HG03066 (cell line): ENCODE data around the gene HBM.
"Not testable (repeated sequence)": the region's sequence is repeated elsewhere in the genome, so short reads cannot be mapped to it uniquely, and the experiment has no call there.

ENCODE experiments used
- ATAC-seq: cut with Tn5 transposase; IDR thresholded peaks from one replicate; pipeline ENCODE4 v1.9.1; 2021; ENCODE audit warnings: low read depth; ENCODE audit not compliant: unreplicated experiment

Gene HBM

DNA sequence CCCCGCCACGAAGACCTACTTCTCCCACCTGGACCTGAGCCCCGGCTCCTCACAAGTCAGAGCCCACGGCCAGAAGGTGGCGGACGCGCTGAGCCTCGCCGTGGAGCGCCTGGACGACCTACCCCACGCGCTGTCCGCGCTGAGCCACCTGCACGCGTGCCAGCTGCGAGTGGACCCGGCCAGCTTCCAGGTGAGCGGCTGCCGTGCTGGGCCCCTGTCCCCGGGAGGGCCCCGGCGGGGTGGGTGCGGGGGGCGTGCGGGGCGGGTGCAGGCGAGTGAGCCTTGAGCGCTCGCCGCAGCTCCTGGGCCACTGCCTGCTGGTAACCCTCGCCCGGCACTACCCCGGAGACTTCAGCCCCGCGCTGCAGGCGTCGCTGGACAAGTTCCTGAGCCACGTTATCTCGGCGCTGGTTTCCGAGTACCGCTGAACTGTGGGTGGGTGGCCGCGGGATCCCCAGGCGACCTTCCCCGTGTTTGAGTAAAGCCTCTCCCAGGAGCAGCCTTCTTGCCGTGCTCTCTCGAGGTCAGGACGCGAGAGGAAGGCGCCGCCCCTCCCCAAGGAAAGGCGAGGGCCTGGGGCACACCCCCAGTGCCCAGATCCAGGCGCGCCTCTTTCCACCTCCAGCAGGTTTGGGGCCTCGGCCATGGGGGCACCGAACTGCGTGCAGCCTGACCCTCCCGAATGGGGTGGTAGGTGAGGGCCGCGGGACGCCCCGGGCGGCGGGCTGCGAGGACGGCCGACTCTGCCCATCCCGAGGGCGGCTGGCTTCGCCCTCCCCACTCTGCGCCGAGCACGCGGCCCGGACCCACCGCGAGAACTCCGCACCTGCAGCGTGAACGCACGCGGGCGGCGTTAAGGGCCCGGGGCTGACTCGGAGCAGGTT lies 15.1 kb downstream of the HBM start:
- no peak for ATAC-seq

DNA sequence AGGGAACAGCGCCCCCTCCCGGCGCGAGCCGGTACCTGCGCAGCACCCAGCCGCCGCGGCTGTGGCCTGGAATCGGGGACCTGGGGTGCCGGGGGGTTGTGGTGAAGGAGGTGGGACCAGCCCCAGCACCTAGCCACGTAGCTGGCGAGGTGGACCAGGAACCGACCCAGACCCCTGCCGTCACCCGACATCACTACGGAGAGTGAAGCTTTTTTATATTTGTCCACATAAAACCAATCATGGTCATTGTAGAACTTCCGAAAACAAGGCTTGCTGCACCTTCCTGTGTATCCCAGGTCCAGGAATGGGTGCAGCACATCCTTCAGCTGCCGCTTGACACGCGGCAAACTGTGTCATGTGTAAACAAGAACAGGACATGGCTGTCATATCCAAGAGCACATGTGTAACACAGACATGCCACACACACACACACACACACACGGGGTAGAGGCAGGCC lies 15.8 kb downstream of the HBM start:
- ATAC-seq = no peak

DNA sequence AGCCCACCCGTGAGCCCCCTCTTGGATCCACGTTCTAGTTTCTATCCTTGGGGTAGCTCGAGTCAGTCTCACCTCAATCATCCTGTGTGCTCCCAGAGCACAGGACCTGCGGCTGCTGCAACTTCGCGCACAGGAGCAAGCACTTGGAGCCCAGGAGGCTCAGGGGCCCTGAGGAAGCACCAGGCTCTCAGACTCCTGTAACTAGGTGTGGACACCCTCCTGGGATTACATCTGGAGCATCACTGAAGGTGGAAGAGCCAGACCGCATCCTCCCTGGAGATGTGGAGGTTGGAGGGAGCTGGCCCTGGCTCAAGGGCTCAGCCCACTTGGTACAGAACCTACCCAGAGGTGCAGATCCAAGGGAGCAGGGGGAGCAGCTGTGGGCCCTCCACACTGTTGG lies 17.2 kb downstream of the HBM start:
- no peak for ATAC-seq

DNA sequence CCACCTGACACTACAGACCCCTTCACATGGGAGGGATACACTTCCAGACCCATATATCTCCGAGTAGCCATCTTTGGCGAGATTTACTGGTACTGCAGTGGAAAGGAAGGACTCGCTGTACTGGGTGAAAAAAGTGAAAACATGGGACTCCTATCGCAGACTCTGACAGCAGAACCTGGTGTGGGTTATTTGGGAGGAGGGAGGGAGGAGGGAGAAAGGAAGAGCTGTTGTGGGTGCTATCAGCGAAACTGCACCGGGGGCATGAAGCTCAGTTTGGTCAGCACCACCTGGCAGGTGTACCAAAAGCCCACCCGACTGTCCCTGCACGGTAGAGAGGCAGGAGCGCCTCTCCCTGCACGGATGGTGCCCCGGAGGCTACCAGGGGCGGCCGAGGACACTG lies 19.4 kb downstream of the HBM start:
- no peak for ATAC-seq

DNA sequence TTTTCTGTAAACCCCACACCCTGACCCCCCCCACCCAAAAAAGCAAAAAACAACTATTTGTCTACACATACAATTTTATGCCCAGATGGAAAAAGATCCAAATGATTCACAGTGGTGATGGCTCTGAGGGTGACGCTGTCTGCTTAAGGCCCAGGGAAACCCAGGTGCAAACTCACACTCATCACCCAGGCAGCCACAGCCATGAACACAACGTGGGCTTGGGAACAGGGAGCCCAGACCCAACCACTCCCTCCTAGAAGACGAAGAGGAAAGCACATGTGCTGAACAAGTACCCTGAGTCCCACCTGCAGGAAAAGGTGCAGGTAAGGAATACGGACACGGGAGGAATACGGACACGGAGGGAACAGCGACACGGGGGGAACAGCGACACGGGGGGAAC lies 19.9 kb downstream of the HBM start:
- no peak for ATAC-seq

DNA sequence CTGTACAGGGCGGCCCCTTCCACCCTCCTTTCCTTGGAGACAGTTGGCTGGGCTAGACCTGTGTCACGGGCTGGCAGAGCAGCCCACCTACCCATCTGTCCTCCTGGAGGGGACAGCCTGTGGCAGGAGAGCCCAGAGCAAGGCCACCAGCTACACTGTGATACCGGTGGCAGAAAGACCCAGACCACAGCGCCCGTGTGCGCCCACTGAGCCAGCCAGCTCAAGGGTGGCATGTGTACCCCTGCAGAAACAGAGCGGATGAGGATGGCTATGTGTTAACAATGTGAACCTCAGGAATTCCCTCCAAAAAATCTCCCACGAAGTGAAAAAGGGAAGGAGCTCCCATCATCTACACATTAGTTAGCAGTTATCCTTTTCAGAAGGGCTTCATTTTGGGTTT lies 21.6 kb downstream of the HBM start:
- ATAC-seq = no peak

DNA sequence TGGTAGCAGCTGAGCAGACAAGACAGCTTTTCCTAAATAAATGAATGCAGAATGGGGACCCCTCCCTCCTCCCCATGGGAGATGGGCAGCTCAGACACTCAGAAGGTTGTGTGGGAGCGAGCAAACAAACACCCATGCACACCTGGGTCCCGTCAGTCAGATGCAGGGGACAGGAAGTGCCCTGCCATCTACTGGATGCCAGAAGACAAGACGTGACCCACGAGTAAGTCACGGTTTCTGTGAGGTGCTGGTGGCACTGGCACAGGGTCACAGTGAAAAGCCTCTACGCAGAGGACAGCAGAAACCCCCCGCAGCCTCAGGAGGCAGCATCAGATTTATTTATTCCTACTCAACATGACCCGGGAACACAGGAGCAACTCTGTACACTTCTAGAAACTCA lies 22.9 kb downstream of the HBM start:
- ATAC-seq = no peak

DNA sequence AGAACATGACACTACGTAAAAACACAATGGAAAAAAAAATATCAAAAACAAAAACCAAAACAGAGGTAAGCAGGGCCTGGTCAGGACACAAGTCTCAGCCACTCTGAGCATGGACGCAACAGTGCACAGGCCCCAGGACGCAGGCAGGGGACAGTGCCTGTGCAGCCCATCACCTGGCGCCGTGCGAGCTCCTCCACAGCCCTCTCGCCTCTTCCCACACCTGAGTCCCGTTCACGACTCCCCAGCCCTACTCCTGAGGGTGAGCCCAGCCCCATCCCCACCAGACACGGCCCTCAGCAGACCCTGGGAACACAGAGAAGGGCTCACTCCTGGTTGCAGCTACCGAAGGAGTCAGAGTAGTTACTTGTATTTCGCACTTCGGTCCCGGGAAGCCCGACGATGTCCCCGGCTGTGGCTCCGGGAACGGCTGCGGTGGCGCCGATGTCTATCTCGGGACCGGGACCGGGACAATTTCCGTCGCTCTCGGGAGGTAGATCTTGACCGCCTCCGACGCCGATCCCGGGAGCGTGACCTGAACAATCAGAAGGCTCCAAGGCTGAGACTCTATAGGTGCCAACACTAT lies 23.9 kb downstream of the HBM start:
- no peak for ATAC-seq

DNA sequence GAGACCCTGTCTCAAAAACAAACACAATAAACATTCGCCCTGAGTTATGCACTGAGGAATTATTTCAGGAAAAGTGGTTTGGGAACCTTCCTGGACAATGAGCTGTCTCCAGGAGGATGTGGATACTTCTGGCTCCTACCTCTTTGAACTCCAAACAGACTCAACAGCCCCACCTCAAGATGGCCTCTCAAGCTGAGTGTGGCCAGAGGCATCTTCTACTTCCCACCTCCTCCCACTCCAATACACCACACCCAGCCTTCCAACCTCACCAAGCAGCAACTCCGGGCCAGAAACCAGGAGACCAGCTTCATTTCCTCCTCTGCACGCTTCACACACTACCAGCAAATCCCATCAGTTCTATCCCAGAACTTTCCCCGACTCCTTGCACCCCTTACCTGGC lies 26.1 kb downstream of the HBM start:
- ATAC-seq = no peak

DNA sequence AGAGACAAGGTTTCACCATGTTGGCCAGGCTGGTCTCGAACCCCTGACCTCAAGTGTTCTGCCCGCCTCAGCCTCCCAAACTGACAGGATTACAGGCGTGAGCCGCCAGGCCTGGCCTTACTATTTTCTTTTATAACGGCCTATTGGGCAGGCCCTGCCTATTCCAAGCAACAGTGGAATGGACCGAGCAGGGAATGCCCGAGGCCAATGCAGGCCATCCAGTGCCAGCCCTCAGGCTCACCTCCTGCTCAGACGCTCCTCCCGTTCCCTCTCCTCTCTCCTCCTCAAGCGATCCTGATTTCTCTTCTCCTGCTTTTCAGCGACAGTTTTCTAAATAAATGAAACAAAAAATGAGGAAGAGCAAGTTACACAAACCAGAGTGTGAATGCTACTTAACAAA lies 26.9 kb downstream of the HBM start:
- no peak for ATAC-seq

DNA sequence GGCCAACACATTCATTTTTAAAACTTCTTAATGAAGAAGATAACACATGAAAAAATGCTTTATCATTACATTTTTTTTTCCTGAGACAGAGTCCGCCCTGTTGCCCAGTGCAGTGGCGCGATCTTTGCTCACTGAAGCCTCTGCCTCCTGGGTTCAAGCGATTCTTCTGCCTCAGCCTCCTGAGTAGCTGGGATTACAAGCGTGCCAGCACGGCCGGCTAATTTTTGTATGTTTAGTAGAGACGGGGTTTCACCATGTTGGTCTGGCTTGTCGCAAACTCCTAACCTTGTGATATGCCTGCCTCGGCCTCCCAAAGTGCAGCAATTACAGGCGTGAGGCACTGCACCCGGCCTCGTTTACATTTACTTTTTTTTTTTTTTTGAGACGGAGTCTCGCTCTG lies 27.7 kb downstream of the HBM start:
- ATAC-seq = no peak

DNA sequence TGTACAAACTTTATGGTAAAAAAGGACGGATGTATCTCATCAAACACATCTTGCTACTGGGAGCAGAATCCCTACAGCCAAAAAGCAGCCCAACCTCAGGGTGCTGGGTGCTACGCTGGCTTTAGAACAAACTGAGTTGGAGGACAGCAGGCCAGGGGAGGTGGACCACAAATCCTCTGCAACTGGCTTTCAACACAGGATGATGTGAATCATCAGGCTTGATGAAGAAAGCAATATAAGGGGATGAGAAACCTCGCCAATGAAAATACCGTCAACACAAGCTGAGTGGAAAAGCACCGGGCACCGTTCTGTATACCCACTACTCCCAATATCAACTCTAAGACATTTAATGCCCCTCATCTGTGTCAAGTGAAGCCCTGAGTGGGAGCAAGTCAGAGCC lies 28.7 kb downstream of the HBM start:
- no peak for ATAC-seq

DNA sequence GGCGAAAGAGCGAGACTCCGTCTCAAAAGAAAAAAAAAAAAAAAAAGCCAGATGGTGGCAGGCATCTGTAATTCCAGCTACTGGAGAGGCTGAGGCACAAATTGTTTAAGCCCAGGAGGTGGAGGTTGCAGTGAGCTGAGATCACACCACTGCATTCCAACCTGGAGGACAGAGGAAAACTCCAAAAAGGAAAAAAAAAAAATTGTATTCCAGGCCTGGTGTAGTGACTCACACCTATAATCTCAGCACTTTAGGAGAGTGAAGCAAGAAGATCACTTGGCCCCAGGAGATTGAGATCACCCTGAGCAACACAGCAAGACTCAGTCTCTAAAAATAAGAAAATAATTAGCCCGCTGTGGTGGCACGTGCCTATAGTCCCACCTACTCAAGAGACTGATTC lies 34.6 kb downstream of the HBM start:
- no peak for ATAC-seq

DNA sequence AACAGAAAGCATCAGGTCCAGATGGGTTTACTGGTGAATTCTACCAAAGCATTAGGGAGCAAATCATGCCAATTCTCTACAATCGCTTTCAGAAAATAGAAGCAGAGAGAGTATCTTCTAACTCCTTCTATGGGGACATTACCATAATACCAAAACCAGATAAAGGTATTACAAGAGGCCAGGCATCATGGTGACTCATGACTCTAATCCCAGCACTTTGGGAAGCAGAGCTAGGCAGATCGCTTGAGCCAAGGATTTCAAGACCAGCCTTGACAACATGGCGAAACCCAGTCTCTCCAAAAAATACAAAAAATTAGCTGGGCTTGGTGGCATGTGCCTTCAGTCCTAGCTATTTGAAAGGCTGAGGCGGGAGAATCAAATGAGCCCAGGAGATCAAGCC lies 37.5 kb downstream of the HBM start:
- no peak for ATAC-seq

DNA sequence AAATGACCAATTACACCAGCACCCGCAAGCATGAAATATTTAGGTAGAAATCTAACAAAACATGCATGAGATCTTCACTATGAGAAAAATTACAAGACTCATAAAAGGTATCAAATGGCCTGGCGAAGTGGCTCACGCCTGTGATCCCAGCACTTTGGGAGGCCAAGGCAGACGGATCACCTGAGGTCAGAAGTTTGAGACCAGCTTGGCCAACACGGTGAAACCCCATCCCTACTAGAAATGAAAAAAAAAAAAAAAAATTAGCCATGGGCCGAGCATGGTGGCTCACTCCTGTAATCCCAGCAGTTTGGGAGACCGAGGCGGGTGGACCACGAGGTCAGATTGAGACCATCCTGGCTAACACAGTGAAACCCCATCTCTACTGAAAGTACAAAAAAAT lies 38.3 kb downstream of the HBM start:
- not testable (repeated sequence) for ATAC-seq

DNA sequence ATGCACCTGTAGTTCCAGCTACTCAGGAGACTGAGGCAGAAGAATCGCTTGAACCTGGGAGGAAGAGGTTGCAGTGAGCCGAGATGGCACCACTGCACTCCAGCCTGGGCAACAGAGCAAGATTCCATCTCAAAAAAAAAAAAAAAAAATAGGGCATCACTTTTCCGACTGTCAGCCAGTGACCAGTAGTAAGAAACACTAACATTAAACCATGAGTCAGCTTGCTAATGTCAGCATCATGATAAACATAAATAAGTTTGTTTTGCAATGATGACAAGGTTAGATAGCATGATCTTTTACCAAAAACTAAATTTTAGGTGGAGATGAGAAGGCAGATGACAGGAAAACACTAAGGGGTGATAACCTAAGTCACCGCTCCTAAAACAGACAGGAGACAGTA lies 43.6 kb downstream of the HBM start:
- not testable (repeated sequence) for ATAC-seq

DNA sequence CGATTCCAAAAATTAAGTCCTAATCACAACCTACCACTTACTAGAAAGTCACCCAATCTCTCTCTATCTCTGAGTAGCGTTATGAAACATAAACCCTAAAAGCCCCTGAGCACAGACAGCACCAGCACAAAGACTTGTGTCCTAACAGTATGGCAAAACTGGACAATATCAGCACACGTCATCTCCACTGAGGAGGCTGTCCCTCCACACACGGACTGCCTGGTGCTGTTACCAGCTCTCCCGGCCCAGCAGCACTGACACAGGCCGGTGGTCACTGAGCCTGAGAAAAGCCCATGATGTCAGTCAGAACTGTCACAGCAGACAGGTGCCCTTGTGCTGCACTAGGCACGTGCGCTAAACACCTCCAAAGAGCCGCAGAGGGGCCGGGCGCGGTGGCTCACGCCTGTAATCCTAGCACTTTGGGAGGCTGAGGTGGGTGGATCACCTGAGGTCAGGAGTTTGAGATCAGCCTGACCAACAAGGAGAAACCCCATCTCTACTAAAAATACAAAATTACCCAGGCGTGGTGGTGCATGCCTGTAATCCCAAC lies 45.9 kb downstream of the HBM start:
- ATAC-seq = not testable (repeated sequence)

DNA sequence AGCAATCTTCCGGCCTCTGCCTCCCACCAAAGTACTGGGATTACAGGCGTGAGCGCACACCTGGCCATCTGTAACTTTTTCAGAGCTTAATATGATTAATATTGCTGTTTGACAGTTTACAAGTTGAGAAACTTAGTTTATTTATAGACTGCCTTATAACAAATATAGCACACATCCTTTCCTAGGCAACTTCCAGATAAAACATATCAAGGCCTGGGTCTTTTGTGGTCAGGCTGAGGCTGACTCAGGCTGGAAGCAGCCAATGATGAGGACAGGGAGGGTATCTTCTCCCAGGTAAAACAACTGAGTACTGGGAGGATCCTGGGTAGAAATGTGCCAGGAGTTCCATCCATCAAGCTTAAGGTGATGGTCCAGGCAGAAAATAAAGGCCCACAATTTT lies 47.2 kb downstream of the HBM start:
- ATAC-seq = no peak
